GM12872 (cell line): ENCODE results near the gene HNRNPC.

Experiments
- CTCF ChIP-seq: IDR thresholded peaks from 3 replicates; pipeline ENCODE4 v1.5.1; 2011; ENCODE audit warnings: low read depth, mild to moderate bottlenecking, low read length, moderate library complexity; ENCODE audit not compliant: insufficient read depth

Gene HNRNPC

GRCh38 chr14:21279783-21280182 lies 10.5 kb upstream of the HNRNPC start, which contains the start of gene RPGRIP1:
Gene RPGRIP1 (plus strand): TSS chr14:21280083. CDS start chr14:21287977, 7,894 bp downstream.
- TF ChIP-seq CTCF, result no peak

- TF ChIP-seq CTCF, result no peak
Measured at GRCh38 chr14:21278632-21279031, 9.4 kb upstream of the HNRNPC start.

GRCh38 chr14:21275261-21275858 lies 6.1 kb upstream of the HNRNPC start:
- TF ChIP-seq CTCF, result no peak

- no peak for TF ChIP-seq CTCF
Measured at GRCh38 chr14:21268617-21269251, 508 bp downstream of the HNRNPC start.

- TF ChIP-seq CTCF, result no peak
Measured at GRCh38 chr14:21267886-21268616, 1.2 kb downstream of the HNRNPC start.

GRCh38 chr14:21267431-21267845 lies 1.8 kb downstream of the HNRNPC start:
- TF ChIP-seq CTCF, result no peak

- TF ChIP-seq CTCF, result no peak
Measured at GRCh38 chr14:21264025-21264801, 5.0 kb downstream of the HNRNPC start.
